Osteocyte (in vitro differentiated cells): ENCODE results near the gene MTFP1. TPM values are rescaled to one million over a fixed set of nuclear protein-coding genes. Genes with fewer than 3 reads are reported as not detected.
A peak's percentile ranks its signal among the peaks of the same experiment; 100 is the strongest.
"Not testable (repeated sequence)": the region's sequence is repeated elsewhere in the genome, so short reads cannot be mapped to it uniquely, and the experiment has no call there.

Source experiments
- DNase-seq: peaks from one replicate; pipeline ENCODE4 v3.0.0; 2021; ENCODE audit warnings: mixed read lengths; ENCODE audit not compliant: unreplicated experiment; ENCODE audit errors: extremely low spot score
- H3K27ac Mint-ChIP-seq: one replicate; pipeline ENCODE4 v1.8.0; 2021; ENCODE audit warnings: mild to moderate bottlenecking, mixed read lengths; ENCODE audit not compliant: unreplicated experiment
- H3K27me3 Mint-ChIP-seq: one replicate; pipeline ENCODE4 v1.8.0; 2021; ENCODE audit warnings: mixed read lengths; ENCODE audit not compliant: unreplicated experiment
- H3K36me3 Mint-ChIP-seq: one replicate; pipeline ENCODE4 v1.8.0; 2021; ENCODE audit warnings: mixed read lengths; ENCODE audit not compliant: unreplicated experiment
- H3K4me1 Mint-ChIP-seq: one replicate; pipeline ENCODE4 v1.8.0; 2021; ENCODE audit warnings: mixed read lengths; ENCODE audit not compliant: unreplicated experiment
- H3K4me3 Mint-ChIP-seq: one replicate; pipeline ENCODE4 v1.8.0; 2021; ENCODE audit warnings: mild to moderate bottlenecking, moderate library complexity, mixed read lengths; ENCODE audit not compliant: unreplicated experiment
- H3K9me3 Mint-ChIP-seq: one replicate; pipeline ENCODE4 v1.8.0; 2021; ENCODE audit warnings: mixed read lengths; ENCODE audit not compliant: unreplicated experiment
- total RNA-seq: library from RNA; stranded (reverse); gene quantifications from 2 replicates; pipeline ENCODE4 v1.2.1, GENCODE V29; 2021
- TF ChIP-seq, protein P1 (sequence below): fragments of 200-600 bp; sonication (generic); IDR thresholded peaks from 2 replicates; pipeline ENCODE4 v1.5.0; 2021; ENCODE audit warnings: antibody characterized with exemption, mild to moderate bottlenecking, moderate library complexity

MTFP1 gene
- total RNA-seq, 1 donor from 2014 or later: 10.5 TPM

DNA sequence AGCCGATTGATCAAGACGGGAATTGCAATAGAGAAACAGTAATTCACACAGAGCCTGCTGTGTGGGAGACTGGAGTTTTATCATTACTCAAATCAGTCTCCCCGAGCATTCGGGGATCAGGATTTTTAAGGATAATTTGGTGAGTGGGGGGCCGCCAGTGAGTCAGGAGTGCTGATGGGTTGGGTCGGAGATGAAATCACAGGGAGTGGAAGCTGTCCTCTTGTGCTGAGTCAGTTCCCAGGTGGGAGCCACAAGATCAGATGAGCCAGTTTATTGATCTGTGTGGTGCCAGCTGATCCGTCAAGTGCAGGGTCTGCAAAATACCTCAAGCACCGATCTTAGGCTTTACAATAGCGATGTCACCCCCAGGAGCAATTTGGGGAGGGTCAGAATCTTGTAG lies 15.5 kb downstream of the MTFP1 start:
- Mint-ChIP-seq H3K27ac (no peak overlapping the region), H3K4me3 (no peak overlapping the region), H3K4me1 (peaks cover 7% of the 10 kb centered on the region), H3K36me3 (no peaks in the 10 kb centered on the region), H3K9me3 (no peaks in the 10 kb centered on the region), H3K27me3 (peaks cover 18% of the 10 kb centered on the region)
- TF ChIP-seq, protein P1, sequence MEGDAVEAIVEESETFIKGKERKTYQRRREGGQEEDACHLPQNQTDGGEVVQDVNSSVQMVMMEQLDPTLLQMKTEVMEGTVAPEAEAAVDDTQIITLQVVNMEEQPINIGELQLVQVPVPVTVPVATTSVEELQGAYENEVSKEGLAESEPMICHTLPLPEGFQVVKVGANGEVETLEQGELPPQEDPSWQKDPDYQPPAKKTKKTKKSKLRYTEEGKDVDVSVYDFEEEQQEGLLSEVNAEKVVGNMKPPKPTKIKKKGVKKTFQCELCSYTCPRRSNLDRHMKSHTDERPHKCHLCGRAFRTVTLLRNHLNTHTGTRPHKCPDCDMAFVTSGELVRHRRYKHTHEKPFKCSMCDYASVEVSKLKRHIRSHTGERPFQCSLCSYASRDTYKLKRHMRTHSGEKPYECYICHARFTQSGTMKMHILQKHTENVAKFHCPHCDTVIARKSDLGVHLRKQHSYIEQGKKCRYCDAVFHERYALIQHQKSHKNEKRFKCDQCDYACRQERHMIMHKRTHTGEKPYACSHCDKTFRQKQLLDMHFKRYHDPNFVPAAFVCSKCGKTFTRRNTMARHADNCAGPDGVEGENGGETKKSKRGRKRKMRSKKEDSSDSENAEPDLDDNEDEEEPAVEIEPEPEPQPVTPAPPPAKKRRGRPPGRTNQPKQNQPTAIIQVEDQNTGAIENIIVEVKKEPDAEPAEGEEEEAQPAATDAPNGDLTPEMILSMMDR: no peak
- no peak for DNase-seq

DNA sequence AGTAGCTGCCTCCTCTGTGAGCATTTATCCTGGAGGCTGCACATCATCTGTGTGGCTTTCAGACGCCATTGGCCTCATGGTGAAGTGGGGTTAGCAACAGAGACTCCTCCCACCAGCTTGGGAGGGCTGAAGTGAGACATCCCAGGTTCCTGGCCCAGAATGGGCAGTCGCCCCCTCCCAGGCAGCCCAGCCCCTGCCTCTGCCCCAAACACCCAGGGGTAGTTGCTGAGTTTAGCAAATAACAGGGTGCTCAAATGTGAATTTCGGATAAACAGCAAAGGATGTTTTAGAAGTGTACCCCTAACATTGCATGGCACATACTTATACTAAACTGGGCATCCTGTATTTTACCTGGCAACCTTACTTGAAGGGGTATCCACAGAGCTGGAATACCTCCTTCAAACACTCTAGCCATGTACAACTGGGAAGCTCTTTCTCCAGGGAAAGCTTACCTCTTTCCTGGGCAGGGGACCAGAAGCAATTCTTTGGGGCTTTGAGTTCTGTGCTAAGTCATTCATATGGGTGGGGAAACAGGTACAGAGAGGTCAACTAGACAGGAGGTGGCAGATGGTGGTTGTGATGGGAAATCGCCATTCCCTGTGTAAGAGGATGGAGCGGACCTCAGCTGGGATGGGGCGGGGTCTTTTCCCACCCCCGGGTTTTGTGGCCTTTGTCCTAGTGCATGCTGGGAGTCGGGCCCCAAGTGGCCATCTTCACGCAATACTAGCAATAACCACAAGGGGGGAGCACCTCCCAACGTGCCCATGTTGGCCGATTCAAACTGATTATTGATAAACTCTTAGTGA lies 19.3 kb downstream of the MTFP1 start:
- Mint-ChIP-seq H3K36me3 (no peaks in the 10 kb centered on the region), H3K27ac (no peak overlapping the region), H3K4me3 (no peak overlapping the region), H3K4me1 (peaks cover 7% of the 10 kb centered on the region), H3K27me3 (peaks cover 17% of the 10 kb centered on the region), H3K9me3 (no peaks in the 10 kb centered on the region)
- TF ChIP-seq, protein P1: peak; percentile 75
- no peak for DNase-seq

DNA sequence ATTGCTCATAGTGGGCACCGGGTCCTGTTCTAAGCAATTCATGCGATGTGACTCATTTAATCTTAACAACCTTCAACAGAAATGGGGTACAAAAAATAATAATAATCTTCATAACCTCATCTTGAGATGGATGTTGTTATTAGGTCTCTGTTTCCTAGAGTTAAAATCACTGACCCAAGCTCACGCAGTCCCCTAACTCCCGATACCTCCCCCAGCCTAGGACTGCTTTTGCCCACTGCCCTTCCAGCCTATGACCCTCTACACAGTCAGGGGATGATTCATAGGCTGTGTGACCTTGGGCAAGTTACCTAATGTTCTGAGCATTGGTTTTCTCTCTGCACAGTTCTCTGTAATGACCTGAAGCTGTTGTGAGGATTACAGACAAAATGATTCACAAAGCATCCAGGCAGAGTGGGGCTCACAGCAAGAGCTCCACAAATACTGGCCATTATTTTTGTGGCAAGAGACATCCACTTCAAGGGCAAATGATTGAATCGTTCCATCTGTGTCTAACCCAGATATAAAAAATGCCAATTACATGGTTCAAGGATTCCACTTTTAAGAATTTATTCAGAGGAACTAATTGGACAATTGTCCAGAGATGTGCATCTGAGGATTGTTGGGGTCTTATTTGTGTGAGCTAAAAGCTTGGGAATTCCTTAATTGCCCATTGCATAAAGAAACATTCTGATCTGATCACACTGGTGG lies 20.0 kb downstream of the MTFP1 start:
- TF ChIP-seq, protein P1: no peak
- Mint-ChIP-seq H3K27ac (no peak overlapping the region), H3K36me3 (no peaks in the 10 kb centered on the region), H3K4me1 (peaks cover 7% of the 10 kb centered on the region), H3K4me3 (no peak overlapping the region), H3K9me3 (no peaks in the 10 kb centered on the region), H3K27me3 (peaks cover 12% of the 10 kb centered on the region)
- no peak for DNase-seq

DNA sequence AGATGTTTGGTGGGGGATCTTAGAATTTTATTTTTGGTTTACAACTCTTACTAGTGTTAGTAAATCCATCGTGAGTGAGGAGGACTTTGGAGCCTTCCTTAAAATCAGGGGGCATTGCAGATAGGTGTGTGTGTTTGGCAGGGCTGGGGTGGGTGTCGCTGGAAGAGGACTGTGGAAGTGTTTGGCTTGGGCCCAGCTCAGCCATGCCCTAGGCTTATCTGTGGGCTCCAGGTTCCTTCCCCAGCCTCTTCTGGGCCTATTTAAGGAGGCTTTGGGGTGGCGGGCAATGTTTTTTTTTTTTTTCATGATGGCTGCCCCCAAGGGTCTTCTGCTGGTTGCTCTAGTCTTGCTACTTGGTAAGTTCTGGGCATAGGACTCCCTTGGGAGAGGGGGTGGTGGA lies 22.1 kb downstream of the MTFP1 start:
- no peak overlapping the region for H3K27ac Mint-ChIP-seq
- H3K9me3 Mint-ChIP-seq: no peaks in the 10 kb centered on the region
- TF ChIP-seq, protein P1: no peak
- H3K4me3 Mint-ChIP-seq: no peak overlapping the region
- DNase-seq: no peak
- no peaks in the 10 kb centered on the region for H3K36me3 Mint-ChIP-seq
- H3K4me1 Mint-ChIP-seq: peaks cover 7% of the 10 kb centered on the region
- H3K27me3 Mint-ChIP-seq: peaks cover 13% of the 10 kb centered on the region

DNA sequence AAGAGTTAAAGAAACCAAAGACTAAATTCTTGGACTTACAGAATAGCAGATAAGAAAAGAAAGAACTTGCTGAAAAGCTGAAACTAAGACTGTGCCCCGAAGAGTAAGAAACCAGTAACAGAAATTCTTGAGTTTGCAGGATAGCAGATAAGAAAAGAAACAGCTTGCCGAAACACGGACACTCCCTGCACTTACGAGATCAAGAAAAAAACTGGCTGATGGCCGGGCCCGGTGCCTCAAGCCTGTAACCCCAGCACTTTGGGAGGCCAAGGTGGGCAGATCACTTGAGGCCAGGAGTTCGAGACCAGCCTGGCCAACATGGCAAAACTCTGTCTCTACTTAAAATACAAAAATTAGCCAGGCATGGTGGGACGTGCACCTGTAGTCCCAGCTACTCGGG lies 25.9 kb downstream of the MTFP1 start:
- not testable (repeated sequence) for H3K4me1 Mint-ChIP-seq, H3K9me3 Mint-ChIP-seq, DNase-seq, H3K4me3 Mint-ChIP-seq, H3K27ac Mint-ChIP-seq, H3K36me3 Mint-ChIP-seq
- peaks cover 13% of the 10 kb centered on the region for H3K27me3 Mint-ChIP-seq
